Choroid plexus epithelial cell (primary cell): ENCODE data around the gene NR1H4.
"Not testable (repeated sequence)": the region's sequence is repeated elsewhere in the genome, so short reads cannot be mapped to it uniquely, and the experiment has no call there.

ENCODE experiments used
- DNase-seq: peaks from one replicate; pipeline ENCODE4 v3.0.0-alpha.2; 2010; ENCODE audit warnings: low read depth
- H3K4me3 ChIP-seq: 2 replicates; pipeline ENCODE4 v1.5.1; 2011; ENCODE audit warnings: low read depth, mild to moderate bottlenecking, control low read depth, low read length, moderate library complexity
- CTCF ChIP-seq: conservative IDR thresholded peaks from 2 replicates; pipeline ENCODE4 v1.5.1; 2011; ENCODE audit warnings: low read depth, mild to moderate bottlenecking, control low read depth, inconsistent platforms, low read length, moderate library complexity

NR1H4 gene

GRCh38 chr12:100491104-100491503 lies 17.4 kb downstream of the NR1H4 start:
- H3K4me3 ChIP-seq, result no peak overlapping the region
- no peak for TF ChIP-seq CTCF
- DNase-seq, result no peak

GRCh38 chr12:100493396-100494012 lies 19.8 kb downstream of the NR1H4 start:
- peak; percentile 58 for DNase-seq
- TF ChIP-seq CTCF, result no peak
- H3K4me3 ChIP-seq, result no peak overlapping the region

- H3K4me3 ChIP-seq, result no peak overlapping the region
- TF ChIP-seq CTCF, result no peak
- no peak for DNase-seq
Measured at GRCh38 chr12:100494026-100494425, 20.4 kb downstream of the NR1H4 start.

- DNase-seq, result no peak
- H3K4me3 ChIP-seq, result no peak overlapping the region
Measured at GRCh38 chr12:100494538-100494937, 20.9 kb downstream of the NR1H4 start.

GRCh38 chr12:100497105-100497795 lies 23.6 kb downstream of the NR1H4 start:
- no peak for DNase-seq
- no peak overlapping the region for H3K4me3 ChIP-seq
- TF ChIP-seq CTCF, result no peak

More at GRCh38 chr12:100494538-100494937, 20.9 kb downstream of the NR1H4 start:
- TF ChIP-seq CTCF, result no peak

GRCh38 chr12:100498141-100498540 lies 24.5 kb downstream of the NR1H4 start:
- TF ChIP-seq CTCF, result no peak
- H3K4me3 ChIP-seq, result no peak overlapping the region
- no peak for DNase-seq

GRCh38 chr12:100499416-100499815 lies 25.8 kb downstream of the NR1H4 start:
- TF ChIP-seq CTCF, result no peak
- no peak overlapping the region for H3K4me3 ChIP-seq
- no peak for DNase-seq

- DNase-seq, H3K4me3 ChIP-seq: not testable (repeated sequence)
Measured at GRCh38 chr12:100502718-100503117, 29.1 kb downstream of the NR1H4 start.
